HG02943 (cell line): Measurements from ENCODE around the gene AFF3.
"Not testable (repeated sequence)": the region's sequence is repeated elsewhere in the genome, so short reads cannot be mapped to it uniquely, and the experiment has no call there.

Experiments
- ATAC-seq: cut with Tn5 transposase; IDR thresholded peaks from one replicate; pipeline ENCODE4 v1.9.1; 2021; ENCODE audit warnings: mild to moderate bottlenecking, low read depth, moderate library complexity; ENCODE audit not compliant: unreplicated experiment

AFF3 gene

GRCh38 chr2:100109986-100110613, 32.3 kb downstream of the AFF3 start:
- ATAC-seq, result no peak

- ATAC-seq, result not testable (repeated sequence)
Observed at GRCh38 chr2:100108648-100109020, 33.8 kb downstream of the AFF3 start.

DNA sequence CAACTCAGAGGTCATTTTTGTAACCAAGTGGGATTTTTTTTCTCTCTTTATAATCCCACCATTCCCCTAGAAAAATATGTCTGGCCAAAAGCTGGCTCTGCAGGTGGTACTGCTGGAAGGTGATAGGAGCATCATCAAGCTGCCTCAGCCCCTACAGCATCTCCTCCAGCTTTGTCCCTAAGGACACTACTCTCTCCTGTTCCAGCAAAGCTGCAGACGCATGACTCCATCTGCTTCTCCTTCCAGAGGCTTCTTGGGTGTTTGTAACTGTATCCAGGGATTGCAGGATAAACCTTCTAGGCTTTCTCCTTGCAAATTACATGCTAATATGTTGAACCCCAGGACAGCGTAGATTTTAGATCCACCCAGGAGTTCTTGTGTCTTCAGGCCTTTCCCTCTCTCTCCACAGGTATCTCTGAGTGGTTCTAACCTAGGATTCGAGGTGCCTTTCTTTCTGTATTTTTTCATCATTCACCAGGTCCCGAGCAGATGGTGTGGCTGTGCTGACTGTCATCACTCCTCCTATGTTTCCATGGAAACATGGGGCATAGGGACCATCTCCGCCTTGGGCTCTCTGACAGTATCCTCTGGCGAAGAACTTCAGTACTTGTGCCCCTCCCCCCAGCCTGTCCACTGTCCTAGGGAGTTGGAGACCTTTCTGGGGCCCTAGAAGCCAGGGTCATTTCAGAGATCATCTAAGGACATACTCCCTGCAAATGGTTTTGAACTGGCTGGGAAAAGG, 34.3 kb downstream of the AFF3 start:
- ATAC-seq, result no peak

- ATAC-seq, result no peak
Observed at GRCh38 chr2:100107440-100107839, 35.0 kb downstream of the AFF3 start.

- ATAC-seq, result no peak
Observed at GRCh38 chr2:100106460-100106859, 35.9 kb downstream of the AFF3 start.

DNA sequence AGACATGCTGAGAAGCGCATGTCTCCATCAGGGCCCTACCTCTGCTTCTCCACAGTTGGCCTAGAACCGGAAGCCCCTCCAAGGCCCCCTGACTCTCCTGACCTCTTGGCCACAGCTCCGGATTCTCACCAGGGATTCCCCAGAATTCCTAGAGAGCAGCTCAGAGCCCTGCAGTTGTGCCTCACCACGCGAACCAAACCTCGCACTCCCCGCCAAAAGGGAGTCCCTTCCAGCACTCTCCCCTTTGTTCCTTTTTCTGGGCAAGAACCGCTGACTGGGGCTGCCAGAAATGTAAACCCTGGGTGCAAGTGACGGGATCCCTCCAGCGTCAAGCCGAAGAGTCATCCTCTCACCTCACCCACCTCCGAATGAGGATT, 36.7 kb downstream of the AFF3 start:
- no peak for ATAC-seq

DNA sequence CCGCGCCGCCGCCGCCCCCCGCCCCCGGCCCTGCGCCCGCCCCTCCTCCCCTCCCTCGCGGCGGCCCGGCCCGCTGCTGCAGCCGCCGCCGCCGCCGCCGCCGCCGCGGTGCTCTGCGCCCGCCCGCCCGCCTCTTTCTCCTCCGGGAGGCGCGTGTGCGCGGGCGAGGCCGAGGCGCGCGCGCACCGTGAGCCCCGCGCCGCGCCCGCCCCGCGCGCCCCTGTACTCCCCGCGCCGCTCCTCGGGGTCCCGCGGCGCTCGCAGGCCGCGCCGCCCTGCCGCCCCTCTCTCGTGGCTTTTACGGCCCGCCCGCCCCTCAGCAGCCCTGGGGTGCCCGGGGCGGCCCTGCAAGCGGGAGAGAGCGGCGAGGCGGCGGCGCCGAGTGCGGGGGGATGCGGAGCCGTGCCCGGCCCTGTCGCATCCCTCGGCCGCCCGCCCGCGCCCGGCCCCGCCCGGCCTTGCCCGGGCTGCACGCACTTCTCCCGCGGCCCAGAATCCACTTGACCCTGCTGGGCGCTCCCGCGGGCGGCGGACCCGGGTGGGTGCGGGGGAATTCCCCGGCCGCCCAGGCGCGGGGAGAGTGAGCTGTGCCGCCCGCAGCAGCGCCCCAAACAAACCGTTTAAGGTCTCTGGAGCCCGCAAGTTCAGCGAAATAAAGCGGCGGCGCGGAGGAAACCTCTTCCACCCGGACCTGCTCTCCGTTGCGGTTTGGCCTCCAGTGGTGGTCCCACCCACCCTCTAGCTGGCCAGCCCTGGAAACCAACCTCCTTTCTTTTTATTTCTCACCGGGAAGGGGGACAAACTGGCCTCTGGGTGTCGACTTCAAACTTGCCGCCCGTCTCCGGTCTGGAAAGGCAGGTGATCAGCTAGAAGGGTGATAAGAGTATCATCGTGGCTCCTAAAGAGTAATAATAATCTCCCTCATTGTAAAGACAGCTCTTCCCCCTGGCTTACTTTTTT, 37.4 kb downstream of the AFF3 start:
- ATAC-seq, result no peak

DNA sequence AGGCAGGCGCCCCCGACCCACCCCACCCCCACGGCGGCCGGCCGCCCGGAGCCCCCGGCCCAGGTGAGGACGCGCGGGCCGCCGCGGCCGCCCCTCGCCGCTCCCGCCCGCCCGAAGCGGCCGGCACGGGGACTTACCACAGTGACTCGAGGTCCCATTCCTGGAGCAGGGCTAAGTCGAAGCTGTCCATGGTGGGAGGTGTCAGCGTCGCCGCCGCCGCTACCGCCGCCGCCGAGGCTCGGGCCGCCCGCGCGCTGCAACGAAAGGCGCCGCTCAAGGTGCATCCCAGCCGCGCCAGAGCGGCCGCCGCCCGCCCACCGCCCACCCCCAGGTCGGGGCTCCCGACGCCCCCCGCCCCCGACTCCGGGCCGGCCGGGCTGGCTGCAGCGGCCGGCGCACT, 38.1 kb downstream of the AFF3 start:
- not testable (repeated sequence) for ATAC-seq

DNA sequence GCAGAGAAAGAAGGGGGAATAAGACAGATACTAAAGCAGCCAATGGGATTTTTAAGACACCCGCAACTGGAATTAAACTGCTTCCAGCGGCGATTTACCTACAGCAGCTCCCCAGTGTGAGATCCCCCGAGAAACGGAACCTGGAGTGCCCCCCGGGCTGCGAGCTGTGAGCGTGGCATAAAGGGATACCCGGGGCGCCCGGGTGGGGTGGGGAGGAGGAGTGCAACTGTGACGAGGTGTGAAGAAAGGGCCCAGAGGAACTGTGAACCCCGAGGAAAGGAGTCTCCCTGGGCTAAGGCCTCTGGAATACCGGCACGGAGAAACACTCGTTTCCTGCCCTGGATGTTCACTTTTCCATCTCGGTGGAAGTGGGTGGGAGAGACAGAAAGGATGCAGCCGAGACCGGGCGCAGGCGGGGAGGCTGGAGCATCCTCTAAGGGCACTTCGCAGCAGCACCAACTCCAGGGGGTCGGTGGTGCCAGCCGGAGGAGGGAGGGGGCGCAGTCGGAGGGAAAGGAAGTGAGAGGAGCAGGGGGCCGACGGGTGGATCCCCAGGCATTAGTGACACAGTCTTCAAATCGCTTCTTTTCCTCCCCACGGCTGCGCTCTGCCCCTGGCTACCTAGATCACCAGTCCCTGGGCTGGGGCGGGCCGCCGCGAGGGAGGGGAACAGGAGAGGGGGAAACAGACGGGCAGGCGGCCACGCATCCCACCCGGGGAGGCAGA, 38.7 kb downstream of the AFF3 start:
- ATAC-seq, result not testable (repeated sequence)

- ATAC-seq, result not testable (repeated sequence)
Observed at GRCh38 chr2:100102466-100103180, 39.8 kb downstream of the AFF3 start.

- not testable (repeated sequence) for ATAC-seq
Observed at GRCh38 chr2:100098855-100099254, 43.5 kb downstream of the AFF3 start.

GRCh38 chr2:100097611-100098294, 44.6 kb downstream of the AFF3 start:
- ATAC-seq, result not testable (repeated sequence)

GRCh38 chr2:100095845-100096244, 46.5 kb downstream of the AFF3 start:
- not testable (repeated sequence) for ATAC-seq

GRCh38 chr2:100091807-100092206, 50.6 kb downstream of the AFF3 start:
- ATAC-seq, result not testable (repeated sequence)

GRCh38 chr2:100085744-100086143, 56.6 kb downstream of the AFF3 start:
- not testable (repeated sequence) for ATAC-seq

- not testable (repeated sequence) for ATAC-seq
Observed at GRCh38 chr2:100083421-100084216, 58.8 kb downstream of the AFF3 start.

DNA sequence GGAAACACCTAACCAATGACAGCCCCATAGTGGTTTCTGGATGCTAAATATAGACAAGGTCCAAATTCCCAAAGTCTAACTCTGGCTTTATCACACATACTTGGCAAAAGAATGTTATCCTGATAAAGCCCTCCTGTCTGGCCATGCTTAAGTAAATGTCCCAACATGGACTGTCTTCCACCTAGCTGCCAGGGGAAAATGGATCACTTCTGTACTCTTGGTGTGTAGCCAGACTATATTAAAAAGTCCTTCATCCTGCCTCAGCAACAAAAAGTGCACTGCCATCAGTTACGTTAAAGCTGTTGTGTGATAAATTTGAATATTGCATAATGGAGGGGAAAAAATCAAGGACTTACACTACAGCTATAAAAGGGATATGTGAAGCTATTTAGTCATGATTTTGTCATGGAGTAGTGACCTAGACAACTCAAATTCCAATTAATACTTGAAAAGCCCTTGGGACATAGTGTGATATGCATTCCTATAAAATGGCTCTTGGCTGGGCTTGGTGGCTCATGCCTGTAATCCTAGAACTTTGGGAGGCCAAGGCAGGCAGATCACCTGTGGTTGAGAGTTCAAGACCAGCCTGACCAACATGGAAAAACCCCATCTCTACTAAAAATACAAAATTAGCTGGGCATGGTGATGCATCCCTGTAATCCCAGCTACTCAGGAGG, 60.0 kb downstream of the AFF3 start:
- ATAC-seq, result not testable (repeated sequence)

DNA sequence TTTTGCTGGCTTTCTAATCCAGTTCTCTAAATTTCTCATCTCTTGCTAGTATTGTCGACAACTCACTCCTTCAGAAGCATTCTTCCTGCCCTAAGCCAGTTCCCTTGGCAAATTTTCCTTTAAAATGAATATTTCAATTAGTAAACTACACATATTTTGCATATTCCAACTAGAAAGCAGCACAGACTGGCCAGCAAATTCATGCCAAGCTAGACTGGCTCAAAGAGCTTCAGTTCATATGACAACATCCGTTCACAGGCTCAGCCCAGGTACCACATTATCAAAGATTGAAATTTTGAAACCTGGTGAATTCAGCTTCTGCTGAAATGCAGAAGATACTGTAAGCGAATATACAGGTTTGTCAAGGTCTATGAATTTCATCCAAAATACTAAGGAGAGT, 64.5 kb downstream of the AFF3 start:
- ATAC-seq, result no peak
